ENCODE data around the gene LRFN4.

The LRFN4 gene

GRCh38 chr11:66845876-66846212 lies 11.0 kb upstream of the LRFN4 start:
- TF ChIP-seq, protein P1, sequence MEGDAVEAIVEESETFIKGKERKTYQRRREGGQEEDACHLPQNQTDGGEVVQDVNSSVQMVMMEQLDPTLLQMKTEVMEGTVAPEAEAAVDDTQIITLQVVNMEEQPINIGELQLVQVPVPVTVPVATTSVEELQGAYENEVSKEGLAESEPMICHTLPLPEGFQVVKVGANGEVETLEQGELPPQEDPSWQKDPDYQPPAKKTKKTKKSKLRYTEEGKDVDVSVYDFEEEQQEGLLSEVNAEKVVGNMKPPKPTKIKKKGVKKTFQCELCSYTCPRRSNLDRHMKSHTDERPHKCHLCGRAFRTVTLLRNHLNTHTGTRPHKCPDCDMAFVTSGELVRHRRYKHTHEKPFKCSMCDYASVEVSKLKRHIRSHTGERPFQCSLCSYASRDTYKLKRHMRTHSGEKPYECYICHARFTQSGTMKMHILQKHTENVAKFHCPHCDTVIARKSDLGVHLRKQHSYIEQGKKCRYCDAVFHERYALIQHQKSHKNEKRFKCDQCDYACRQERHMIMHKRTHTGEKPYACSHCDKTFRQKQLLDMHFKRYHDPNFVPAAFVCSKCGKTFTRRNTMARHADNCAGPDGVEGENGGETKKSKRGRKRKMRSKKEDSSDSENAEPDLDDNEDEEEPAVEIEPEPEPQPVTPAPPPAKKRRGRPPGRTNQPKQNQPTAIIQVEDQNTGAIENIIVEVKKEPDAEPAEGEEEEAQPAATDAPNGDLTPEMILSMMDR (IDR thresholded peaks at IDR 0.05; ENCODE audit: insufficient read depth, low read length, missing control alignments), result no peak
- ChIA-PET CTCF (interaction anchor here (1.2 to 1.3 kb wide), 3 partner anchors 10 to 152 kb away, joined by 3 to 4 read pairs (median 3); no protein-coding TSS in a partner anchor), POLR2A (no interaction called here)

GRCh38 chr11:66846671-66847091 lies 10.2 kb upstream of the LRFN4 start:
- ChIA-PET POLR2A (no interaction called here), CTCF (interaction anchor here (1.3 kb wide), 2 partner anchors 9 to 130 kb away, joined by 3 to 4 read pairs; no protein-coding TSS in a partner anchor)
- H3K4me3 ChIP-seq (ENCODE audit: low read depth, low read length), result no peak overlapping the region
- no peak for DNase-seq (ENCODE audit: low read depth, low spot score)
- TF ChIP-seq, protein P1 (IDR thresholded peaks at IDR 0.05; ENCODE audit: insufficient read depth, low read length, missing control alignments), result no peak

More at GRCh38 chr11:66845876-66846212, 11.0 kb upstream of the LRFN4 start:
- no peak overlapping the region for H3K4me3 ChIP-seq (ENCODE audit: low read depth, low read length)
- DNase-seq (ENCODE audit: low read depth, low spot score), result no peak

DNA sequence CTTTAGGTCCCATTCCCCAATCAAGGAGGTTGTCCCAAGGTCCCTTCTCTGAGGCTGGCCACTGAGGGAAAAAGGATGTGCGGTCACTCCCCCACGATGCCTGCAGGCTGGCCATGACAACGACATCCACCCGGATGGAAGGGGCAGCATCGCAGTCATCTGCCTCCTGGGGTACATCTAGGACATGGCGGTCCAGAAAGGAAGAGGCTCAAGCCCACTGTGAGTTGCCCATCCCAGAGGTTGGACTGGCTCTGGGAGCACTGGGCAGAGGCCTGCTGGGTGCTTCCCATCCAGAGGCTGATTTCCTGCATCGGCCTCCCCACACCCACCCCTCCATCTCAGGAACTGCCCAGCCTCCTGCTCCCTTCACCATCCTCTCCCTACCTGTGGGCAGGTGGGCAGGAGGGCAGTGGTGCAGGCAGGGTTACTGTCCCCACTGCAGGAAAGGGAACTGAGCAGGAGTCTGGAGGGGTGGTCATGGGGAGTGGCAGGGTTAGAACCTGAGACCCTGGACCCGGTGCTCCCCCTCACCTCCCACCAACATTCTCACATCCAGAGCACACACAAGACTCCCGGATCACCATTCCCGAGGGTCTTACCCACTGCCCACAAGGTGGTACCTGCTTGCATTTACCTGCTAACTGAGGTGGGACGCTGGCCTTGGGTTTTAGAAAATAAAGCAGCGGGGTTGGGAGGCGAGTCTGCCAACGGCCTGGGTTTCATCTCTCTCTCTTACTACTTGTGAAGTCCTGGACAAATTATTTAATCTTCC lies 9.2 kb upstream of the LRFN4 start:
- TF ChIP-seq, protein P1 (IDR thresholded peaks at IDR 0.05; ENCODE audit: insufficient read depth, low read length, missing control alignments), result no peak
- DNase-seq (ENCODE audit: low read depth, low spot score), result no peak
- no peak overlapping the region for H3K4me3 ChIP-seq (ENCODE audit: low read depth, low read length)
- ChIA-PET POLR2A (interaction anchor here (0.5 kb wide), 1 partner anchor 326 kb away, joined by 3 read pairs; no protein-coding TSS in a partner anchor), CTCF (no interaction called here)

GRCh38 chr11:66848671-66849500 lies 8.0 kb upstream of the LRFN4 start:
- CTCF ChIA-PET, result no interaction called here
- POLR2A ChIA-PET, result interaction anchor here (0.5 kb wide), 1 partner anchor 177 kb away, joined by 3 read pairs; no protein-coding TSS in a partner anchor
- no peak overlapping the region for H3K4me3 ChIP-seq (ENCODE audit: low read depth, low read length)
- TF ChIP-seq, protein P1 (IDR thresholded peaks at IDR 0.05; ENCODE audit: insufficient read depth, low read length, missing control alignments), result no peak
- no peak for DNase-seq (ENCODE audit: low read depth, low spot score)

GRCh38 chr11:66849501-66850234 lies 7.2 kb upstream of the LRFN4 start:
- no peak for DNase-seq (ENCODE audit: low read depth, low spot score)
- TF ChIP-seq, protein P1 (IDR thresholded peaks at IDR 0.05; ENCODE audit: insufficient read depth, low read length, missing control alignments), result no peak
- CTCF ChIA-PET, result no interaction called here
- POLR2A ChIA-PET, result no interaction called here
- no peak overlapping the region for H3K4me3 ChIP-seq (ENCODE audit: low read depth, low read length)

All from AG04449 (cell line).